GM12874 (cell line): ENCODE data around the gene CETN1.

Experiments used
- TF ChIP-seq, protein P1 (sequence below): IDR thresholded peaks from 2 replicates; pipeline ENCODE4 v1.5.1; 2011; ENCODE audit warnings: low read depth, mild to moderate bottlenecking, control low read depth, low read length, moderate library complexity; ENCODE audit not compliant: insufficient read depth

The CETN1 gene

GRCh38 chr18:555705-556457 lies 24.3 kb upstream of the CETN1 start:
- TF ChIP-seq, protein P1, sequence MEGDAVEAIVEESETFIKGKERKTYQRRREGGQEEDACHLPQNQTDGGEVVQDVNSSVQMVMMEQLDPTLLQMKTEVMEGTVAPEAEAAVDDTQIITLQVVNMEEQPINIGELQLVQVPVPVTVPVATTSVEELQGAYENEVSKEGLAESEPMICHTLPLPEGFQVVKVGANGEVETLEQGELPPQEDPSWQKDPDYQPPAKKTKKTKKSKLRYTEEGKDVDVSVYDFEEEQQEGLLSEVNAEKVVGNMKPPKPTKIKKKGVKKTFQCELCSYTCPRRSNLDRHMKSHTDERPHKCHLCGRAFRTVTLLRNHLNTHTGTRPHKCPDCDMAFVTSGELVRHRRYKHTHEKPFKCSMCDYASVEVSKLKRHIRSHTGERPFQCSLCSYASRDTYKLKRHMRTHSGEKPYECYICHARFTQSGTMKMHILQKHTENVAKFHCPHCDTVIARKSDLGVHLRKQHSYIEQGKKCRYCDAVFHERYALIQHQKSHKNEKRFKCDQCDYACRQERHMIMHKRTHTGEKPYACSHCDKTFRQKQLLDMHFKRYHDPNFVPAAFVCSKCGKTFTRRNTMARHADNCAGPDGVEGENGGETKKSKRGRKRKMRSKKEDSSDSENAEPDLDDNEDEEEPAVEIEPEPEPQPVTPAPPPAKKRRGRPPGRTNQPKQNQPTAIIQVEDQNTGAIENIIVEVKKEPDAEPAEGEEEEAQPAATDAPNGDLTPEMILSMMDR: no peak

GRCh38 chr18:564708-565561 lies 15.2 kb upstream of the CETN1 start:
- TF ChIP-seq, protein P1: no peak

GRCh38 chr18:565562-566061 lies 14.6 kb upstream of the CETN1 start:
- TF ChIP-seq, protein P1: no peak

DNA sequence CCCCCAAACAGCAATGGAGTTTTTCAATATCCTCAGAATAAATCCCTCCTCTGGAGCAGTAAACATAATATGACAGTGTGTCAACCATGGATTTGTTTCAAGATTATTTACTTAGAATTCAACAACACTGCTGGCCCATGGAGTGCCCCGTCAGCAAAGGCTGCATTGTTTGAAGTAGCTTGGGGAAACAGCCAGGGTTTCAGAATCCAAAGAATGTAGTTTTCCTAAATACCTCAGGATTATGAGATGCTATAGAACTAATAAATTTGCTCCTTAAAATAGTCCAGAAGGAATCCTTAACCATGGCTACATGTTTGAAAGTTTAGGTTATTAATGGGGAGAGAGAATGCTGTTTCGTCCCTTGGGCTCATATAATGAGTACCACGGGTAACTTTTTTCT lies 13.1 kb upstream of the CETN1 start:
- TF ChIP-seq, protein P1: no peak

DNA sequence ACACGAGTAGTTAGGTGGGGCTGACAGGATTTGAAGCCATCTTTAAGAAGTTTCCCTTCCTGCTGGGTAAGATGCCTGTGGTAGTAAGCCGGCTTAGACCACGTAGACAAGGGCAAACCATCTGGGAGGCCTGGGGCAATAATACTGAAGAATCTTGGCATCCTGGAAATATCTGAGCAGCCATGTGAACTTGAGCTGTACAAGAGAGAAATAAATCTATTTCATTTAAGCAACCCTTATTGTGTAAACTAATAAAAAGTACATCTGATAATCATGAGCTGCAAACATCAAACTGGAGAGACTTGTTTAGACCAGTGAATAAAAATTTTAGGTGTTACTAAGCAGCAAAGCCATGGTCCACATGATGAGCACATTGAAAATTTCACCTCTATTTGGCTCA lies 11.4 kb upstream of the CETN1 start:
- TF ChIP-seq, protein P1: no peak

DNA sequence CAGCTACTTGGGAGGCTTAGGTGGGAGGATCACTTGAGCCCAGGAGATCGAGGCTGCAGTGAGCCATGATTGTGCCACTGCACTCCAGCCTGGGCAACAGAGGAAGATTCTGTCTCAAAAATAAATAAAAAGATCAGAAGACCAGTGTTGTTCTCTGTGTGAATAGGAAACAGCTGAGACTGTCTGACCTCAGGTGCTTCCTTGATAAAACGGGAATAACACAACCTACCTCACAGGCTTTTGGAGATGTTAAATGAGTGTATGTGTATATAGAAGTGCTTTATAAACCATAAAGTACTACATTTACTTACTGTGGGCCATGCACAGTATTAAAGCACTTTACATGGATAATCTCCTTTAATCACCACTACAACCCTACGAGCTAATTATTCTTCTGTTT lies 9.9 kb upstream of the CETN1 start:
- TF ChIP-seq, protein P1: no peak

DNA sequence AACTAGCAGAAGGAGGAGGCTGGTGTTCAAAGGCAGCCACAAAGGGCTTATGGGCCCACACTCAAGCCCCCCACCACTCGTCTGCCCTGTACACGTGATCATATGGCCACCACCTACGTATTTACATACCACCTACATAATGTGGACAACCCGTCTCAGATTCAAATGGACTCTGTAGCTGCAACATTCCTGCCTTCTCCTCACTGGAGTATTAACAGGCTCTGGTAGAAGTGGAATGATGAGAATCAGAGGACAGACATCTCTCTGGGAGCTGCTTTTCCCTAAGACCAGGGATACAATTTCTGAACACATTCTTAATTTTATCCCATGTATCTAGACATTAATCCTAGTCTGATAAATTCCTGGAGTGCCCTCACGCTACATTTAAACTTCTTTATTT lies 9.5 kb upstream of the CETN1 start:
- TF ChIP-seq, protein P1: no peak
